Gastrocnemius medialis (tissue), 4 donors: ENCODE data around the gene ADD1.

Source experiments
- CTCF ChIP-seq, 5 experiments: fragments of 450-650 bp in 3 of 5; fragments of 200-600 bp in 2 of 5; sonication (generic) in 2 of 5; IDR thresholded peaks in 4 of 5; conservative IDR thresholded peaks in 1 of 5; 1 replicate in 4 of 5; 2 replicates in 1 of 5; pipeline ENCODE4 v1.5.1; 2016 to 2019; ENCODE audit warnings: antibody characterized with exemption in 5 of 5, mild to moderate bottlenecking in 3 of 5, moderate library complexity in 3 of 5
- POLR2A ChIP-seq, 2 donors: fragments of 450-650 bp; IDR thresholded peaks; one replicate each; pipeline ENCODE4 v1.6.1; 2017; ENCODE audit warnings: antibody characterized with exemption in 2 of 2, mild to moderate bottlenecking in 2 of 2, moderate library complexity in 2 of 2

GRCh38 chr4:2944091-2944482, 100.4 kb downstream of the ADD1 start:
- TF ChIP-seq CTCF (IDR thresholded peaks at IDR 0.05 in 4 of 5, conservative IDR thresholded peaks at IDR 0.05 in 1 of 5) (no peak), POLR2A (IDR thresholded peaks at IDR 0.05) (no peak)
